Right renal pelvis (tissue), 4 donors: ENCODE data around the gene MEGF6. TPM values are rescaled to one million over a fixed set of nuclear protein-coding genes. Genes with fewer than 3 reads are reported as not detected.

Experiments used
- DNase-seq, 4 donors: peaks; one replicate each; pipeline ENCODE4 v3.0.0-alpha.2; 2013; ENCODE audit warnings: low read depth in 4 of 4, low spot score in 3 of 4, missing footprints in 1 of 4
- polyA plus RNA-seq, 4 donors: library from polyadenylated mRNA; unstranded; fragments of 120-200 nt; gene quantifications; one replicate each; pipeline ENCODE4 v1.2.1, GENCODE V29; 2013; ENCODE audit not compliant: insufficient read length in 4 of 4

The MEGF6 gene
- polyA plus RNA-seq, 4 donors, result 9.0 to 15.6 (median 10.5) TPM

- DNase-seq, result no peak
Observed at GRCh38 chr1:3497521-3497920, 113.8 kb downstream of the MEGF6 start.

- no peak for DNase-seq
Observed at GRCh38 chr1:3496916-3497315, 114.4 kb downstream of the MEGF6 start.

GRCh38 chr1:3495776-3496745 lies 115.2 kb downstream of the MEGF6 start:
- DNase-seq, result no peak

GRCh38 chr1:3494321-3495308 lies 116.7 kb downstream of the MEGF6 start:
- DNase-seq, result no peak

- DNase-seq, result no peak
Observed at GRCh38 chr1:3492545-3493246, 118.6 kb downstream of the MEGF6 start.

- peak in 2 of 4 donors; percentile 10 to 53 for DNase-seq
Observed at GRCh38 chr1:3491291-3492246, 119.7 kb downstream of the MEGF6 start.

- DNase-seq, result no peak
Observed at GRCh38 chr1:3490046-3490745, 121.1 kb downstream of the MEGF6 start.

- DNase-seq, result no peak
Observed at GRCh38 chr1:3488432-3488831, 122.9 kb downstream of the MEGF6 start.

- DNase-seq, result no peak
Observed at GRCh38 chr1:3485016-3485415, 126.3 kb downstream of the MEGF6 start.

- DNase-seq, result no peak
Observed at GRCh38 chr1:3483801-3484444, 127.4 kb downstream of the MEGF6 start.

- DNase-seq, result no peak
Observed at GRCh38 chr1:3483380-3483779, 127.9 kb downstream of the MEGF6 start.

GRCh38 chr1:3482378-3482849 lies 128.9 kb downstream of the MEGF6 start:
- DNase-seq, result no peak

- DNase-seq, result no peak
Observed at GRCh38 chr1:3481836-3482375, 129.4 kb downstream of the MEGF6 start.

- no peak for DNase-seq
Observed at GRCh38 chr1:3481046-3481445, 130.3 kb downstream of the MEGF6 start.

GRCh38 chr1:3480369-3480719 lies 131.0 kb downstream of the MEGF6 start:
- no peak for DNase-seq

GRCh38 chr1:3479511-3480368 lies 131.6 kb downstream of the MEGF6 start:
- DNase-seq, result no peak

GRCh38 chr1:3478187-3478586 lies 133.1 kb downstream of the MEGF6 start:
- no peak for DNase-seq
